HEK293 (cell line): ENCODE results near the gene TMEM247.

Experiments
- CTCF ChIA-PET: fragments of 350-600 bp; formaldehyde crosslinking; extraction: SDS; loops from one replicate; lab custom pipeline; 2021; ENCODE audit warnings: antibody characterized with exemption; lab: Yijun Ruan, JAX
- POLR2A ChIA-PET: fragments of 300-600 bp; formaldehyde crosslinking; extraction: SDS; loops from one replicate; lab custom pipeline; 2020; ENCODE audit warnings: antibody characterized with exemption, inconsistent platforms; lab: Yijun Ruan, JAX
- H3K27ac ChIP-seq: fragments of 200-500 bp; sonication (Bioruptor generic); 2 replicates; pipeline ENCODE4 v1.5.1; 2014; ENCODE audit warnings: low read depth, low read length, control low read depth, inconsistent platforms; ENCODE audit errors: extremely low read depth
- H3K36me3 ChIP-seq, 2 experiments: fragments of 200-500 bp in 1 of 2; sonication (Bioruptor generic) in 1 of 2; 1 replicate in 1 of 2; 2 replicates in 1 of 2; pipeline ENCODE4 v1.5.1; 2014 to 2017; ENCODE audit warnings: inconsistent platforms in 2 of 2, low read length in 2 of 2; ENCODE audit not compliant: control insufficient read depth in 2 of 2, insufficient read depth in 1 of 2
- H3K4me1 ChIP-seq: fragments of 200-500 bp; sonication (Bioruptor generic); 2 replicates; pipeline ENCODE4 v1.5.1; 2014; ENCODE audit warnings: mild to moderate bottlenecking, low read length, inconsistent platforms; ENCODE audit not compliant: control insufficient read depth, insufficient read depth
- H3K4me3 ChIP-seq: 2 replicates; pipeline ENCODE4 v1.5.1; 2011; ENCODE audit warnings: low read depth, mild to moderate bottlenecking, control low read depth, low read length, moderate library complexity
- H3K9me3 ChIP-seq: fragments of 200-500 bp; sonication (Bioruptor generic); 2 replicates; pipeline ENCODE4 v1.5.1; 2014; ENCODE audit warnings: low read depth, low read length, inconsistent platforms; ENCODE audit not compliant: control insufficient read depth, insufficient read depth
- BCL11B ChIP-seq: fragments of 450-650 bp; formaldehyde crosslinking; IDR thresholded peaks from 2 replicates; pipeline ENCODE4 v1.5.1; 2016; ENCODE audit warnings: low read depth, missing biosample characterization, missing genetic modification characterization
- PBX3 ChIP-seq: sonication (generic); formaldehyde crosslinking; IDR thresholded peaks from 2 replicates; pipeline ENCODE4 v1.8.1; 2022; ENCODE audit warnings: mild to moderate bottlenecking, moderate library complexity, missing genetic modification reagents
- PRDM4 ChIP-seq: fragments of 450-650 bp; formaldehyde crosslinking; IDR thresholded peaks from 2 replicates; pipeline ENCODE4 v1.5.1; 2017; ENCODE audit warnings: missing biosample characterization, missing genetic modification characterization
- SP3 ChIP-seq: fragments of 450-650 bp; formaldehyde crosslinking; IDR thresholded peaks from 2 replicates; pipeline ENCODE4 v1.5.1; 2016; ENCODE audit warnings: missing biosample characterization, missing genetic modification characterization
- ZBTB17 ChIP-seq: fragments of 450-650 bp; formaldehyde crosslinking; IDR thresholded peaks from 2 replicates; pipeline ENCODE4 v1.5.1; 2016; ENCODE audit warnings: missing biosample characterization, missing genetic modification characterization
- ZBTB44 ChIP-seq: fragments of 450-650 bp; IDR thresholded peaks from 2 replicates; pipeline ENCODE4 v1.5.1; 2018; ENCODE audit warnings: missing biosample characterization, mild to moderate bottlenecking, missing genetic modification characterization
- ZBTB6 ChIP-seq: fragments of 450-650 bp; formaldehyde crosslinking; IDR thresholded peaks from 2 replicates; pipeline ENCODE4 v1.5.1; 2017; ENCODE audit warnings: missing biosample characterization, missing genetic modification characterization
- ZFHX2 ChIP-seq: fragments of 450-650 bp; formaldehyde crosslinking; conservative IDR thresholded peaks from 2 replicates; pipeline ENCODE4 v1.5.1; 2016; ENCODE audit warnings: missing biosample characterization, missing genetic modification characterization
- ZFP41 ChIP-seq: fragments of 450-650 bp; formaldehyde crosslinking; IDR thresholded peaks from 2 replicates; pipeline ENCODE4 v1.5.1; 2016; ENCODE audit warnings: missing biosample characterization, missing genetic modification characterization, borderline replicate concordance
- ZIC2 ChIP-seq: fragments of 450-650 bp; formaldehyde crosslinking; IDR thresholded peaks from 2 replicates; pipeline ENCODE4 v1.5.1; 2016; ENCODE audit warnings: missing biosample characterization, missing genetic modification characterization
- ZNF155 ChIP-seq: fragments of 450-650 bp; formaldehyde crosslinking; IDR thresholded peaks from 2 replicates; pipeline ENCODE4 v1.5.1; 2016; ENCODE audit warnings: missing biosample characterization, missing genetic modification characterization
- ZNF311 ChIP-seq: fragments of 450-650 bp; formaldehyde crosslinking; IDR thresholded peaks from 2 replicates; pipeline ENCODE4 v1.5.1; 2017; ENCODE audit warnings: missing biosample characterization, missing genetic modification characterization, borderline replicate concordance
- ZNF404 ChIP-seq: fragments of 450-650 bp; formaldehyde crosslinking; IDR thresholded peaks from 2 replicates; pipeline ENCODE4 v1.5.1; 2017; ENCODE audit warnings: missing biosample characterization, missing genetic modification characterization
- ZNF423 ChIP-seq: fragments of 450-650 bp; formaldehyde crosslinking; IDR thresholded peaks from 2 replicates; pipeline ENCODE4 v1.5.1; 2016; ENCODE audit warnings: missing biosample characterization, missing genetic modification characterization
- ZNF473 ChIP-seq: fragments of 450-650 bp; formaldehyde crosslinking; IDR thresholded peaks from 2 replicates; pipeline ENCODE4 v1.5.1; 2017; ENCODE audit warnings: missing biosample characterization, missing genetic modification characterization
- ZNF837 ChIP-seq: fragments of 450-650 bp; formaldehyde crosslinking; IDR thresholded peaks from 2 replicates; pipeline ENCODE4 v1.5.1; 2016; ENCODE audit warnings: missing biosample characterization, missing genetic modification characterization

Gene TMEM247

GRCh38 chr2:46505472-46505783, 26.1 kb downstream of the TMEM247 start (continued):
- TF ChIP-seq PRDM4 (tag by site-specific recombination), result no peak

GRCh38 chr2:46506131-46506706, 26.9 kb downstream of the TMEM247 start:
- no peak overlapping the region for H3K27ac ChIP-seq
- H3K36me3 ChIP-seq, result no peaks in the 10 kb centered on the region
- TF ChIP-seq ZIC2 (tag by site-specific recombination), result peak; percentile 74
- no peak for TF ChIP-seq SP3 (tag by site-specific recombination)
- TF ChIP-seq, all 188 proteins: peak for 1
- CTCF ChIA-PET, result no interaction called here
- POLR2A ChIA-PET, result no interaction called here
- Histone ChIP-seq H3K9me3 (no peaks in the 10 kb centered on the region), H3K4me3 (no peak overlapping the region), H3K4me1 (no peaks in the 10 kb centered on the region)

- Histone ChIP-seq H3K36me3 (no peaks in the 10 kb centered on the region), H3K27ac (no peak overlapping the region), H3K4me1 (no peaks in the 10 kb centered on the region), H3K9me3 (no peaks in the 10 kb centered on the region), H3K4me3 (no peak overlapping the region)
- POLR2A ChIA-PET, result no interaction called here
- CTCF ChIA-PET, result no interaction called here
- TF ChIP-seq ZFP41 (tag by site-specific recombination), result no peak
- TF ChIP-seq ZNF311, result no peak
- no peak for TF ChIP-seq PBX3 (CRISPR knock-in tag)
- no peak for TF ChIP-seq ZNF473 (tag by site-specific recombination)
- no peak for TF ChIP-seq ZNF837 (tag by site-specific recombination)
- no peak for TF ChIP-seq BCL11B (tag by site-specific recombination)
- no peak for TF ChIP-seq ZBTB17 (tag by site-specific recombination)
- TF ChIP-seq ZNF155, result no peak
- TF ChIP-seq ZNF423, result no peak
- no peak for TF ChIP-seq ZFHX2 (tag by site-specific recombination)
- no peak for TF ChIP-seq ZBTB6 (tag by site-specific recombination)
- no peak for TF ChIP-seq ZBTB44 (tag by site-specific recombination)
- TF ChIP-seq ZNF404 (tag by site-specific recombination), result no peak
Observed at GRCh38 chr2:46508312-46508711, 28.9 kb downstream of the TMEM247 start.
